Fibroblast of pulmonary artery (primary cell): ENCODE results near the gene STN1.
A peak's percentile ranks its signal among the peaks of the same experiment; 100 is the strongest.

ENCODE experiments used
- DNase-seq: peaks from one replicate; pipeline ENCODE4 v3.0.0-alpha.2; 2010; ENCODE audit warnings: low read depth
- H3K4me3 ChIP-seq: replicated peaks from 2 replicates; pipeline ENCODE4 v1.5.1; 2011; ENCODE audit warnings: low read depth, mild to moderate bottlenecking, control low read depth, low read length, moderate library complexity
- TF ChIP-seq, protein P1 (sequence below): IDR thresholded peaks from 2 replicates; pipeline ENCODE4 v1.5.1; 2011; ENCODE audit warnings: mild to moderate bottlenecking, control low read depth, low read length, inconsistent platforms; ENCODE audit errors: missing control alignments

The STN1 gene

DNA sequence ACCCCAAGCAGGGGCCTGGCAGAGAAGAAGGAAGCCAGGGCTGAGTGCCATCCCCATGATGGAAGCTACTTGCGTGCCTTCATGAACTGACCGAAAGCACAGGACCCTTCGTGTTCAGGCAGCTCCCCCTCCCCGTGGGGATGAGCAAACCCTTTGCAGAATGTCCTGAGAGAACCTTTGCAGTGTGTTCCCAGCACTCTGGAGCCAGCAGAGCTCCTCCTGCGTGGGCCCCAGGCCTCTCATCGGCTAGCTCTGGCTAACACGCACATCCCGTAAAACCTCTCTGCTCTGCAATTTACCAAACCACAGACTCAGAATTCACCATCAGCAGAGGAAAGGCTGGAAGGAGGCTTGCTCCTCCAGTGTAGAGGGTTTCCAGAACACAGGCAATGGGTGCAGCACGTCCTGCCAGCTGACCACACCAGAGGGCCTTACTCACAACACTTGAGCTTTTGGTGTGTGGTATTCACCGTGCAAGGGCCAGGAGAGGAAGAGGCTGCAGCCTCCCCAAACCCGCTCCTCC, 65.7 kb downstream of the STN1 start:
- DNase-seq = peak; percentile 44
- H3K4me3 ChIP-seq = no peak overlapping the region
- TF ChIP-seq, protein P1, sequence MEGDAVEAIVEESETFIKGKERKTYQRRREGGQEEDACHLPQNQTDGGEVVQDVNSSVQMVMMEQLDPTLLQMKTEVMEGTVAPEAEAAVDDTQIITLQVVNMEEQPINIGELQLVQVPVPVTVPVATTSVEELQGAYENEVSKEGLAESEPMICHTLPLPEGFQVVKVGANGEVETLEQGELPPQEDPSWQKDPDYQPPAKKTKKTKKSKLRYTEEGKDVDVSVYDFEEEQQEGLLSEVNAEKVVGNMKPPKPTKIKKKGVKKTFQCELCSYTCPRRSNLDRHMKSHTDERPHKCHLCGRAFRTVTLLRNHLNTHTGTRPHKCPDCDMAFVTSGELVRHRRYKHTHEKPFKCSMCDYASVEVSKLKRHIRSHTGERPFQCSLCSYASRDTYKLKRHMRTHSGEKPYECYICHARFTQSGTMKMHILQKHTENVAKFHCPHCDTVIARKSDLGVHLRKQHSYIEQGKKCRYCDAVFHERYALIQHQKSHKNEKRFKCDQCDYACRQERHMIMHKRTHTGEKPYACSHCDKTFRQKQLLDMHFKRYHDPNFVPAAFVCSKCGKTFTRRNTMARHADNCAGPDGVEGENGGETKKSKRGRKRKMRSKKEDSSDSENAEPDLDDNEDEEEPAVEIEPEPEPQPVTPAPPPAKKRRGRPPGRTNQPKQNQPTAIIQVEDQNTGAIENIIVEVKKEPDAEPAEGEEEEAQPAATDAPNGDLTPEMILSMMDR = no peak

DNA sequence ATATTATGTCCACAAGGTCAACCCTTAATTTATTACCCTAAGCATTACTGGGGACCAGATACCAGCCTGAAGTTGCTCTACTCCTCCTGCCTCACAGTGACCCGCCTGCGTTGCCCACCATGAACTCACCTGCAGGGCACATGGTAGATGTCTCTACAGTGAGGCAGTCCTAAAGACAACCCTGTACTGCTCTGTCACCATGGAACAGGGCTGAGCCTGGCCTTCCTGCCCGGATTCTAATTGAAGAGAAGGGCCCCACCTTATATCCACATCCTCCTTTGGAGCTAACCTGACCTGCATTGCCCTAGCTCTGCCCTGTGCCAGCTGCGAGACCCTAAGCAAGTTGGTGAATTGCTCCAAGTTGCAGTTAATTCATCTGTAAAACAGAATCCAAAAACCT, 66.7 kb downstream of the STN1 start:
- TF ChIP-seq, protein P1 = no peak
- H3K4me3 ChIP-seq = no peak overlapping the region

GRCh38 chr10:103850572-103850895, 67.5 kb downstream of the STN1 start:
- TF ChIP-seq, protein P1 = no peak
- no peak overlapping the region for H3K4me3 ChIP-seq
- no peak for DNase-seq

More for the DNA sequence above, 66.7 kb downstream of the STN1 start:
- no peak for DNase-seq

- H3K4me3 ChIP-seq = peak overlapping the region; percentile 1
- peak; percentile 74 for DNase-seq
- TF ChIP-seq, protein P1 = no peak
These were observed 68.0 kb downstream of the STN1 start for GRCh38 chr10:103849880-103850571.

DNA sequence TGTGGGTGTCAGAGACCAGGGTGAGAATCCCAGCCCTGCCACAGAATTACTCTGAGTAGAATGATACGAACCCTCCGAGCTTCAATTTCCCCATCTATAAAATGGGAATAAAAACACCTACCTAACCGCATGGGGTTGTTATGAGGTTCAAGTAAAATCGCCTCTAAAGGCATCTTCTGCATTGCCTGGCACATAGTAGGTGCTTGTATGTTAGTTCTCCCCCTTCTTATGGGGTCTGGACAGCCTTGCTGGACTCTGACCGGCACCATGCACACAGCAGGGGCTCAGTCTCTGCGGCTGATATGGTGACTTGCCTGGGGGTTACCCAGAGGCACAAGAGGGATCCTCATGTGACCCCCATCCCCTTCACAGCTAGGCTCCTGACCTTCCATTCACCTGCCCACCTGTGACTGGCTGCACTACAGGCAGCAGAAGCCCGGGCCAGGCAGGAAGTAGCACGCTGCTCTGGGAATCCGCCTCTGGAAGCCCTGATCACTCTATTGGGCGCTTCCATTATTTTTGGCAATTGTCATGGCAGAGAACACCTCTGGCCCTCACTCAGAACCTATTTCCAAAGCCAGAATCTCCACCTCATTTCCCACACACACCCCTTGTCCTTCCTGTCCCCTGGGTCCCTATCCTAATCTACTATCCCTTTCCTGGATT, 68.6 kb downstream of the STN1 start:
- TF ChIP-seq, protein P1 = no peak
- H3K4me3 ChIP-seq = no peak overlapping the region

GRCh38 chr10:103847909-103848468, 70.0 kb downstream of the STN1 start:
- TF ChIP-seq, protein P1 = peak; percentile 27
- DNase-seq = no peak

More for the DNA sequence above, 68.6 kb downstream of the STN1 start:
- no peak for DNase-seq

More at GRCh38 chr10:103847909-103848468, 70.0 kb downstream of the STN1 start:
- H3K4me3 ChIP-seq = no peak overlapping the region
